Sciatic nerve (tissue), 2 donors: ENCODE results near the gene SERP2. TPM values are rescaled to one million over a fixed set of nuclear protein-coding genes. Genes with fewer than 3 reads are reported as not detected.

Experiments used
- ATAC-seq: fragments of 200-7000 bp; cut with Tn5 transposase; one replicate; pipeline ENCODE4 v1.9.1; 2020; ENCODE audit warnings: mild to moderate bottlenecking, moderate library complexity
- DNase-seq: peaks from one replicate; pipeline ENCODE4 v3.0.0-alpha.2; 2020; ENCODE audit warnings: low spot score
- intact Hi-C: fragments of 100-400 bp; cut with DNase I; formaldehyde crosslinking; loops from one replicate; pipeline ENCODE4 v1.14.2; 2022
- total RNA-seq: library from RNA; stranded (reverse); fragmentation: NEBNext Ultra II Directional; extraction: Animal tissue kit (Norgen Biotek cat#: 25700); gene quantifications from one replicate; pipeline ENCODE4 v1.2.1, GENCODE V29; 2021
- donor health status: DM: no; HTN: no; CAD: no.
- donor health status: DM: no; HTN: no; CAD: no.

Gene SERP2
- total RNA-seq, 1 donor from 2014 or later, result 9.6 TPM

DNA sequence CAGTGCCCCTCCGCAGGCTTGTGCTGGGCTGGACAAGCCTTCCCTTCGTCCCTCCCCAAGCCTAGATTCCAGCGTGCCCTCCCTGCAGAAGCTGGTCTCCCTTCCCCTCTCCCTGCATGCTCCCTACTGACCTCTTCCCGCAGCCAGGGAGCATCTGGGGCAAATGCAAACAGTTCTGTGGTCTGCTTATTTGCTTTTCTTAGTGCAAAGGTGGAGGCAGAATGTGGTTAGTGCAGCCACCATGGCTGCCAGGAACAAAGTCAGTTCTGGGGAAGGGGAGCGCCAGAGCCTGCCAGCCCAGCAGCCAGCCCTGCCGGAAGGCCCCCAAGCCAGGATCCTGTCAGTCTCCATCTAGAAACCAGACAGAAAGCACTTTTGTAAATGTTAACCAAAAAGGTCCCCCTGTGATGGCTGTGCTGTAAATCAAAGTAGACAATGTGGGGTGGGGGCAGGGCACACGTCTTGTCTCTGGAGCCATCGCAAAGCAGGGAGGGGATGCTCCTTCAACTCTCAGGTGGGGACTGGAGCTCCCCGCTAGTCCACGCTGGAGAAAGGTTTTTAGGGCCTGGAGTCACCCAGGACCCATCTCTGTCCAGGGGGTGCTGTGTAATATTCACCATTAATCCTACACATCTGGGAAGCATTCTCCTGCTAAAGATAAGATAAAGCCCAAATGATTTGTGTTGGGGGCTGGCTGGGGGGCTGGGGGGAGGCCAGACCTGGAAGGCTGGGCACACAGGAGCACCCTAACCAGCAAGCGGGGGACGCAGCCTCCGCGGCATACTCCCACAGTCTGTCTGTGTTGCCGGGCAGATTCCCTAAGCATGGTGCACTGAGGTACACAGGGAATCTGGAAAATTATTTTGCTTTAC, 30.9 kb downstream of the SERP2 start:
- DNase-seq, result no peak
- intact Hi-C loops, result no loop called here
- ATAC-seq, result peak; percentile 23

DNA sequence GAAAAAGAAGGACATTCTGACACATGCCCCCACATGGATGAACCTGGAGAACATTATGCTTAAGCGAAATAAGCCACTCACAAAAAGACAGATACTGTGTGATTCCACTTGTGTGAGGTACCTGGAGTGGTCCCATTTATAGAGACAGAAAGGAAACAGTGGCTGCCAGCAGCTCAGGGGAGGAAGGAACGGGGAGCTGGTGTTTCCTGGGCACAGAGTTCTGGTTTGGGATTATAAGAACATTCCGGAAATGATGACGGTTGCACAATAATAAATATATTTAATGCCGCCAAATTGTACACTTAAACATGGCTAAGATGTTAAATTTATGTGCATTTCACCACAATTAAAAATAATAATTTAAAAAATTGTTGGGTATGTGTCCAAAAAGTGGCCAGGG, 33.0 kb downstream of the SERP2 start:
- peak; percentile 13 for DNase-seq
- intact Hi-C loops, result no loop called here
- no peak for ATAC-seq

DNA sequence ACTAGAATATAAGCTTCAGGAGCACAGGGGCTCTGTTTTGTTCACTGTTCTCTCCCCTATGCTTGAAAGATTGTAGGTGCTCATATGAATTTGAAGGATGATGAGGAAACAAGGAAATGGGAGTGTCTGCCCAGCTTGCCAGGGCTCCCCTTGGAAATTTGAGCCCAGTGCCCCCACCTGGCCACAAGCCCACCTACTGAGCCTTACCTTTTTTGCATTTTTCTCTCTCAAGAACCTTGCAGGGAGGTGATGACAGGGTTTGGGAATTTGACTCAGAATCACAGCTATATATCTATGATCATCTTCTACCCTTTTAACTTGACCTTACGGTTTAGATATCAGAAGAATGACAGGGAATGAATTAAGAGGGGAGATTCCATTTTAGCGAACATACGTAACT, 33.8 kb downstream of the SERP2 start:
- ATAC-seq (no peak), DNase-seq (peak; percentile 5)
- intact Hi-C loops, result no loop called here

DNA sequence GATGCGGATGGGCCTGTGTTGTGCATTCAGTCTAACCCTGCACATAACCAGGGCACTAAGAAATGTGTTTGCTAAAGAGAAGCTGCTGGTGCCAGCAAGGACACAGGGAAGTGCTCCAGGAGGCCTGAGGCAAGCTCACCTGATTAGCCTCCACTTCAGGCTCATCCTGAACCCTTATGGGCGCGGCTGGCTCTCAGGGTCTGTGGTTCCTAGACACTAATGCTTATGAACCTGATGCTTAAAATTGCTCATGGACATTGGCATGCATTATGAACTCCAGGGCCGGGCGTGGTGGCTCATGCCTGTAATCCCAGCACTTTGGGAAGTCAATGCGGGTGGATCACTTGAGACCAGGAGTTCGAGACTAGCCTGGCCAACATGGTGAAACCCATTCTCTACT, 34.3 kb downstream of the SERP2 start:
- DNase-seq, result peak; percentile 44
- no peak for ATAC-seq
- intact Hi-C loops, result no loop called here

DNA sequence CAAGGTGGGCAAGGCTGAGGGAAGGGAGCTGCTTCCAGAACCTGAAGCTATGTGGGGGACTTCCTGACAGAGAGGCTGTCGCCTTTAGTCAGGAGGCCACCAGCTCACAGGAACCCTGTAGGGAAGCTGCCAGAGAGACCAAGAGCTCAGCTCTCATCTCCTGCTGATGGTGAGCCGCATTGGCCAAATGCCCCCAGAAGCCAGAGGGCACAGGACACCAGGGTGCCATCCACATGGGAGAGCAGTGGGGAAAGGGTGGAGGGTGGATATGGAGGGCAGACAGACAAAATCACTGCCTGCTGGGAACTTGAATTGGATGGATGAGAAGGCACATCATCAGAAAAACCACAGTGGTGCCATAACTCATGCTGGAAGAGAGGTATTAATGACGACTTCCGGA, 36.0 kb downstream of the SERP2 start:
- DNase-seq, result peak; percentile 25
- ATAC-seq, result no peak
- intact Hi-C loops, result no loop called here

DNA sequence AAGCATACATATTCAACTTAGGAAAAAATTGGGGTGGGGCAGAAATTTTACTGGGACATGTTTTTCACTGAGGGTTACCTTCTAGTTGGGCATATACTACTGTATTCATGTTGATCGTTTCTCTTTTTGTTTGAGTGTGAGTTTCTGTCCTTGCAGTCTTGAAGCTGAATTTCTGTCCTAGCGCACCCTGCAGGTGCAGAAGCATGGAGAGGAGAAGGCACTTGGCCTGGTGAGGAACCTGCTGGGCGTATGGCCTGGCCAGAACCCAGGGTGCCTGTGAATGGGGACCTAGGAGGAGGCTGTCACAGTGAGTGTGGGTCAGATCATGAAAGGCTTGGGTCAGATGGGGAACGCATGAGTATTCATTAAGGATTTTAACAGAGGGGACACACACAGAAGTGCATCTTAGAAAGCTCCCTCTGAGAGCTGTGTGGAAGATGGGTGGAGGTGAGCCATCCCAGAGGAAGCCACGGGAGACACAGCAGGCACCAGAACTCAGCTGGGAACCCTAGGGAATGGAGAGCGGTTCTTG, 36.8 kb downstream of the SERP2 start:
- ATAC-seq (no peak), DNase-seq (peak; percentile 28)
- intact Hi-C loops, result no loop called here

DNA sequence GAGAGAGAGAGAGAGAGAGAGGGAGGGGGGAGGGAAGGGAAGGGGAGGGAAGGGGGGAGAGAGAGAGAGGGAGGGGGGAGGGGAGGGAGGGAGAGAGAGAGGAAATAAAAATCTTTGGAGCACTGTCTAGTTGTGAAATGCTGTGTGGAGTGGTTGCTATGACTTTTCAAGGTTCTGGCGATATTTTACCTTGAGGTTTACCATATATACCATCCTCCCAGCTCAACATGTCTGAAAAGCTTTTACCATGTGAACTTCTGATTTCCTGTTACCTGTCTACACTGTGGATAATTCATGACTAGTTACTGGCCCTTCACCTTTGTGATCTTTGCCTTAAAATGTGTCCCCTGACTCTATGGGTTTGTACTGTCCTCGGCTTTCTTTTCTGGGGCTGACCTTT, 38.2 kb downstream of the SERP2 start:
- DNase-seq (no peak), ATAC-seq (no peak)
- intact Hi-C loops, result no loop called here

DNA sequence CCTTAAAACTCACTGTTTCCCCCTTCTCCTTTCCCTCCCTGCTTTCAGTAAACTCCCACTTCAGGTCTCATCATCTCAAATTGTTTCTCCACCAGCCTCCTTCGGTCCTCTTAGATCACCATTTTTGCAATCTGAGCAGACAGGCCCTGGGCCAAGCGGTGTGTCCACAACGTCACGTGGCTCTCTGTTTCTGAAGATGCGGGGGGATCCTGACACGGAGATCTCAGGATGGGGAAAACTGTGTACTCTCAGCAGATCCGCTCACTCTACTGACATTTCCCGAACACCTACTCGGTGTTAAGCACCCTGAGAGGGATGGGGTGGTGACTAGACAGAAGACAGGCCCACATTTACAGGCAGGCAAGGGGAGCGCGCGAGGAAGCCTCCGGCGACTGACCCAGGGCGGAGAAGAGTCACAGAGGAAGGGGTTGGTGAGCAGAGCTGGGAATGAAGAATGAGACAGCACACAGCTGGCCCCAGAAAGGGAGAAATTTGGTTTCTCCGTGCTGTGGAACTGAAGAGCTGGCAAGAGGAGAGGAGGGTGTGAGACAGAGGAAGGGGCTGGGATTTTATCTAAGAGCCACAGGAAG, 38.8 kb downstream of the SERP2 start:
- ATAC-seq (no peak), DNase-seq (peak; percentile 45)
- intact Hi-C loops, result no loop called here

DNA sequence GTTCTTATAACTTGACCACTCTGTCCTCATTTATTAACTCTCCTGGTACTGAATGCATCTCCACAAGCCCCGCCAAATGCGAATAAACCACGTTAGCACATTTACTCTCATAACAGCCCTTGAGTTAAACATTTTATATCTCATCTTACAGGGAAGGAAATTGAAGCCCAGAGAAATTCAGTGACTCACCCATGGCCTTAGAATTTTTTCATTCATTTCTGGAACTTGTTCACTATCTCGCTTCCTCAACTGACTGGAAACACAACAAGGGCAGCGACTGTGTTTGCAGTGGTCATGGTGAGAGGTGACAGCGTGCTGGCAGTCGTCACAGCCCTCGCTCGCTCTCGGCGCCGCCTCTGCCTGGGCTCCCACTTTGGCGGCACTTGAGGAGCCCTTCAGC, 39.5 kb downstream of the SERP2 start:
- no peak for ATAC-seq
- intact Hi-C loops, result no loop called here
- no peak for DNase-seq

DNA sequence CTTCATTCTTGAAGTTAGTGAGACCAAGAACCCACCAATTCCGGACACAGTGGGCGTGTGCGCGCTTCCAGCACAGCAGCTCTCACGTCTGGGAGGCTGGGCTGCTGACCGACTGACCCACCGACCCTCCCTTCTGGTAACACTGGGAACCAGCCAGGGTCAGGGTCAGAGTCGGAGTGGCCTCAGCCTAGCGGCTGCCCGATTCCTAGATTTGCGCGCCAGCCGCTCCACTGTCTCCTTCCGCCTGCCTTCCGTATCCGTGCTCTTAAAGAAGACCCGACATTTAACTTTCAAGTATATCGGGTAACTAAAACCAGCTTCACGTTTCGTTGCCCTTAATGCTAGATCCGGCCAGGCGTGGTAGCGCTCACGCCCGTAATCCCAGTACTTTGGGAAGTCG, 41.1 kb downstream of the SERP2 start:
- ATAC-seq (no peak), DNase-seq (peak; percentile 49)
- intact Hi-C loops, result no loop called here

DNA sequence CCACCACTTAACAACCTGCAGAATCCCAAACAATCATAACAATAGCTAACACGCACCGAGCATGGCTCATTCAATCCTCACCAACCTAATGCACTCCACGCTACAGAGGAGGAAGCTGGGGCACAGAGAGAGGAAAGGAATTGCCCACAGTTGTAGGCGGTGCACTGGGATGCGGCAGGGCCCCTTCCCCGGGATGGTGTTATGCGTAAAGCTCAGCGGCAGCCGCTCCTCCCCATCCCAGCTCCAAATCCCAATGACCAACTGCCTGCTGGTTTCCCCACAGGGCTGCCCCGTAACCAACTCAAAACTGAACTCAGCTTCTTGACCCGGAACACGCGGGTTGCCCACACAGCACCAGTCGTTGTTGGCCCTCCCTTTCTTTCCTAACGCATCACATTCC, 42.2 kb downstream of the SERP2 start:
- ATAC-seq (no peak), DNase-seq (no peak)
- intact Hi-C loops, result no loop called here

DNA sequence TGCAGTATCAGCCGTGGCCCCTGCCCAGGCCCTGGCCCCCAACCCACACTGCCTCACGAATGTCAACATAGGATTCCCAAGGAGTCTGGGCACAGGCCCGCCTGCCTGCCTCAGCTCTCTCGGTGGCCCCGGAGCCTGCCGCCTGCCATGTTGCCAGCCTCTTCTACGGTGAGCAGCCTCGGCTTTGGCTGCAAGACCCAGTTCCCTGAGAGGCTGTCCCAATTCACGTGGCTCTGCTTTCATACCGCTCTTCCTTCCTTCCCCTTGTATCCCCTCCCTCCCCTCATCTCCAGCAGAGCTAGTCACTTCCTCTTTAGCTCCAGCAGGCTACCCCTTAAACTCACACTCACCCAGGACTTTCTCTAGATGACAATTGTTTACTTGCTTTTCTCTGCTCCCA, 42.7 kb downstream of the SERP2 start:
- intact Hi-C loops, result no loop called here
- ATAC-seq, result peak; percentile 58
- no peak for DNase-seq

DNA sequence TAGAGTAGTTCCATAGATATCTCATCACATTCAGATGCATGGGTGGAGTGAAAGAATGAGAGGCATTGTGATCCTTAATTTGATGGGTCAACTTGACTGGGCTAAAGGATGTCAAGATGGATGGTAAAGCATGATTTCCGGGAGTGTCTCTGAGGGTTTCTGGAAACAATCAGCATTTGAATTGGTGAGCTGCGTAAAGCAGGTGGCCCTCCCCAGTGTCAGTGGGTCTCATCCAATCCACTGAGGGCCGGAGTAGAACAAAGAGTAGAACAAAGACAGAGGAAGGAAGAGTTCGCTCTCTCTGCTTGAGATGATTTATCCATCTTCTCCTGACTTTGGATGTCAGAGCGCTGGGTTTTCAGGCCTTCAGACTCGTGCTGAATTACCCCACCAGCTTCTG, 43.1 kb downstream of the SERP2 start:
- no peak for DNase-seq
- no peak for ATAC-seq
- intact Hi-C loops, result no loop called here

DNA sequence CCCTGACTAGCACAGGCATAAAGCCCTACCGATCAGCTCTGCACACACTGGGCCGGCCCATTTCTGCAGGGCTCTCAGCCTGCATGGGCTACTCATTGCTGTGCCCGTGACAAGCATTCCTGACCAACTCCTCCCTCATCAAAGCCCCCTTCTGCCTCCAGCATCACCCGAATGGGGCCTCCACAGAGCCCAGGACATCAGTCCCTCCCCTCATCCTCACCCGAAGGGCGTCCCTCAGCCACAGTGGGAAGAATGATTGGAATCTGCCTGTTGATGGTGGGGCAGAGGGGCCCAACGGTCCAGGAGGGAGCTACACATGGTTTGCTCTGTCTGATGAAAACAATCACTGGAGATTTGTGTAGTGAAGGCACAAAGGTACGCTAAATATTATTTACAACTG, 43.8 kb downstream of the SERP2 start:
- ATAC-seq (no peak), DNase-seq (no peak)
- intact Hi-C loops, result no loop called here

DNA sequence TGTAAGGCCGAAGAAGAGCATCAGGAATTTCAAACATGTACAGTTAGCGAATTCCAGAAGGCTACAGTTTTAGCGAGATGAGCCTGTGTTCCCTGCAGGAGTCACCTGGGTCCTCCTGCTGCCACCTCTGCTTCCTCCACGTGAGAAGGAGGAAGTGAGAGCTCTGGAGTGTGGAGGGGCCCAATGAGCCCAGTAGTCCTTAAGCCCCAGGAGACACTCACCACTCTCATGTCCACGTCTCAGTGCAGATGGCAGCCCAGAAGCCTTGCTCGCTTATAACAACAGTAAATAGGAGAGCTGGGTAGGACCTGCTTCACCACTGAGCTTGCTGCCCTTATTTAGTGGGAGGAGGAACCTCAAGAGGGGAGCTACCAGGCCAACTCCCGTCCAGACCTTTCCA, 44.3 kb downstream of the SERP2 start:
- intact Hi-C loops, result no loop called here
- no peak for ATAC-seq
- no peak for DNase-seq

DNA sequence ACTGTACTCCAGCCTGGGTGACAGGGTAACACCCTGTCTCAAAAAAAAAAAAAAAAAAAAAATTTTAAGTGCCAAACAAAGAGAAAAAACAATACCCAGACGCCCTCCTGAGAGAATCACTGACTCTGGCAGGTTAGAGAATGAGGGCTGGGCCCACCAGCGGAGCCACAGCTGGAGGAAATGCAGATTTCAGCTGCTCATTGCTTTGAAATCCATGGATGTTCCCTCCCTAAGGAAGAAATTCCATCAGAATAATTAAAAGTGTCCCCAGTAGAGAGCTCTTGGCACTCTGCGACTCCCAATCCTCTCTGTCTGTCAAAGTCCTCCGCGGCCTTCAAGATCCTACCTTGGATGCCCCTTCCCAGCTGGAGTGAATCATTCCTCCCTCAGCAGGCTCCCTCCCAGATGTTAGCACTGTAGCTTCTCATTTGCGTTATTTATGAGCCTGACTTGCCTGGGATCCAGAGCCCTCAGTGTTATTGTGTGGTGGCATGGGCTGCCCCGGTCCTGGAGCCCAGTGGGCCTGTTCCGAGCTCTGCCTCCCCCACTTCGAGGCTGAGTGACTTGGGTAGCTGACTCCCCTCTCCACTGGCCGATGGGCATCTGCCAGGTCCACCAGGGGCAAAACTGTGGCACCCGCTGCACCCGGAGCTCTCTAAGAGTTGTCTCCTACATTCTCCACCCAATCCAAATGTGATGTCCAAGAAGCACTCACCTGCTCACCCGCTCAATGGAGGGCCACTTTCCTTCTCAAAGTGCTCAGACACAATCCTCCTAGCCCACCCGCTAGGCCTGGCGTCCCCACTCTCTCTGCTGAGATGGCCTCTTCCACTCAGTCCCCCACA, 47.0 kb downstream of the SERP2 start:
- DNase-seq, result no peak
- intact Hi-C loops, result no loop called here
- ATAC-seq, result no peak

DNA sequence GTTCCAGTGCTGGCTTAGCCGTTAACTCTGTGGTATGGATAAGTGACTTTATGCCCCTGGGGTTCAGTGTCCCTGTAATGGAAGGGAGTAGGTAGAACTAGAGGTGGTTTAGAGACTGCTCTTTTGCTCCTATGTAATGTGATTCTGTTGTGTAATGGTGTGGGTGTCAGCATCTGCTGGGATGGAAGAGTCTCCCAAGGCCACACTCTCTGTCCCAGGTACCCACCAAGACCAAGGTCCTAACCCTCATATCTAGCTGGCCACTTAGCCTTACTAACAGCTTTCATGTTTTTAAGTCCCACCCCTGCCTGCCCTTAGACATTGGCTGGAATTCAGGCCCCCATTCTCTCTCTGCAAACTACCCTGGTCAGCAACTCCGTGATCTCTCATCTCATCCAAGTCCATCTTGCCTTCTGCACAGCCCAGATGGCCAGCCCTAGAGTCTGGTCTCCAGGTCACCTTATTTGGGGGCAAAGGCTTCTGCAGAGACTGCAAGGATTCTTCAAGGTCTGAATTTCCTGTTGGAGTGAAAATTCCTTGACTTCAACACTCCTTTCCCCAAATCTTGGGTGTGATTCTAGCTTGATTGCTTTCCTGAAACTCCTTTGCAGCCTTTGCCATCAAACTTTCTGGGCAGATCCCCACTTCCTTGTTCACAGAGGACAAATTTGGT, 48.4 kb downstream of the SERP2 start:
- DNase-seq, result no peak
- intact Hi-C loops, result no loop called here

DNA sequence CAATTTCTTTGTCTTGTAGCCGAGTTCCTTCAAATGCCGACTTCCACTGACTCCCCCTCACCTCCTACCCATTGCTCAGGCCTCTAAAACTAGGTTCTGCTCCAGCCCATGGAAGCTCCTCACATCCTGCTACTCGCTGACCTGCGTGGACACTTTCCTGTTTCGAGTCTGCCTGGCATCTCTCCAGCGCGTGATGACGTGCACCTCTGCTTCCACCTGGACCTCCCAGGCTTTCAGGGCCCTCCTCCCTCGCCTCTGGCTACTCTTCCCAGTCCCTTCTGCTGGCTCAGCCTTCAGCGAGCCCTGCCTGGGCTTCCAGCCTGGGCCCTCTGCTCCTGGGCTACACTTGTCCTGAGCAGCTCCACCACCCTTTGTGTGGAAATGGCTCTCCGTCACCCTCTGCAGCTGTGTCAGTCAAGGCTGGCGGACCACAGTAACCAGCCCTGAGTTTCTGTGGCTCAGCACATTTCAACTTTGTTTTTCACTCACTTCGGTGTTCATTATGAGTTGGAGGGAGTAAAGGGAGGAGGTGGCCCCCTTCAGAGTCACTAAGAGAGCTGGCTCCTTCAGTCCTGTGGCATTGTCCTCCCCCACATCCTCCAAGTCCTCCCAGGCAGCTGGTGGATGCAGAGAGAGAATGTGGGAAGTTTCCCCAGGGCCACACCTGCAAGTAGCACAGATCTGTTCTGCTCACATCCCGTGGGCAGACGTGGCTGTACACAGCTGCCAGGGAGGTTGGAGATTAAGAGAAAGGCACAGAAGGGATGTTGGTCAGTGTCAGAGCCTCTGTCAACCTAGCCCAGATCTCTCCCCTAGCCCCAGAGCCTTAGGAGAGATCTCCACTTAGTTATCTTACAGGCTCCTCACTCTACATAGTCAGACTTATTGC, 49.4 kb downstream of the SERP2 start:
- no peak for DNase-seq
- ATAC-seq, result no peak
- intact Hi-C loops, result no loop called here

More for the DNA sequence above, 48.4 kb downstream of the SERP2 start:
- no peak for ATAC-seq
